ENCODE results near the gene PNPLA2.

DNA sequence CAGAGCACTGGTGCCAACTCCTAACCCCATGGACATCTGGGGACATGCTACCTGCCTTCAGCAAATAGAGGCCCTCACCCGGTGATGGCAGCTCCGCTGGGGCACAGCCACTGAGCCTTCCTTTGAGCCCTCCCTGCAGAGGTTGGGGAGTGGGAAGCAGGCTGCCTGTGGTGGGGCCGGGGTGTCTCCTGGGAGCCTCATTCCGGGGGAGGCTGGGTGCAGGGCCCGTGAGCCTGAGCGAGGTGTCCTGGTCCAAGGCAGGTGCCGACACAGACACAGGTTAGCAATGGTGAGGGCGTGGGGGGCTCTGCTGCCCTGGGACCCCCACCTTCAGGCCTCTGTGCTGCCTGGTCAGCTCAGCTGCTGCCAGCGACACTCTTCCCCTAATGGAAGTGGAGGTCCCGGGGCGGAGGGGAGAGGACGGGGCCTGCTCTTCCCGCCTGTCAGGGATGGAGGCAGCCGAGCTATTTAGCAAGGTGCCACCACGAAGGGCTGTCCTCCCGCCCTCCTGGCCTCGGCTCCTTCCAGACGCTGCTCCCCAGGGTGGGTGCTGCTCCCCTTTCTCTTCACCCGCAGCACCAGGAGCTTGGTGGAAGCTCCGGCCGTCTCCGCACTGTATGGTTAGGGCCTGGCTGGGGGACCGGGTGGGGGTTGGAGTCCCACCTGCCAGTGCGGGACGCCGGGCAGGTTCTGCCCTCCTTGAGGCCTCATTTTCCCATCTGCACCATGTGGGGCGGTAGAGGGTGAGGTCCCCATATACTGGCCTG lies 35.2 kb downstream of the PNPLA2 start:
- TF ChIP-seq, protein P1, sequence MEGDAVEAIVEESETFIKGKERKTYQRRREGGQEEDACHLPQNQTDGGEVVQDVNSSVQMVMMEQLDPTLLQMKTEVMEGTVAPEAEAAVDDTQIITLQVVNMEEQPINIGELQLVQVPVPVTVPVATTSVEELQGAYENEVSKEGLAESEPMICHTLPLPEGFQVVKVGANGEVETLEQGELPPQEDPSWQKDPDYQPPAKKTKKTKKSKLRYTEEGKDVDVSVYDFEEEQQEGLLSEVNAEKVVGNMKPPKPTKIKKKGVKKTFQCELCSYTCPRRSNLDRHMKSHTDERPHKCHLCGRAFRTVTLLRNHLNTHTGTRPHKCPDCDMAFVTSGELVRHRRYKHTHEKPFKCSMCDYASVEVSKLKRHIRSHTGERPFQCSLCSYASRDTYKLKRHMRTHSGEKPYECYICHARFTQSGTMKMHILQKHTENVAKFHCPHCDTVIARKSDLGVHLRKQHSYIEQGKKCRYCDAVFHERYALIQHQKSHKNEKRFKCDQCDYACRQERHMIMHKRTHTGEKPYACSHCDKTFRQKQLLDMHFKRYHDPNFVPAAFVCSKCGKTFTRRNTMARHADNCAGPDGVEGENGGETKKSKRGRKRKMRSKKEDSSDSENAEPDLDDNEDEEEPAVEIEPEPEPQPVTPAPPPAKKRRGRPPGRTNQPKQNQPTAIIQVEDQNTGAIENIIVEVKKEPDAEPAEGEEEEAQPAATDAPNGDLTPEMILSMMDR (conservative IDR thresholded peaks at IDR 0.05 in 1 of 2, IDR thresholded peaks at IDR 0.05 in 1 of 2; ENCODE audit: extremely low read depth in 1 of 2, insufficient read depth in 1 of 2, low read depth in 1 of 2, low read length in 2 of 2): no peak
- TF ChIP-seq EZH2 (IDR thresholded peaks at IDR 0.05; ENCODE audit: borderline replicate concordance, low read length): no peak

Data from mammary epithelial cell (primary cell).